D721Med (cell line): ENCODE measurements around the gene DEAF1.

Experiments used
- DNase-seq: peaks from one replicate; pipeline ENCODE4 v3.0.0; 2011; ENCODE audit warnings: low spot score; ENCODE audit not compliant: insufficient read length
- FAIRE-seq: peaks from 2 replicates; lab custom pipeline; 2011; peaks lifted over from hg19 to GRCh38; lab: Jason Lieb, UNC
- TF ChIP-seq, protein P1 (sequence below): IDR thresholded peaks from 2 replicates; pipeline ENCODE4 v1.5.1; 2012; ENCODE audit warnings: mild to moderate bottlenecking, control low read depth; ENCODE audit not compliant: insufficient read depth; ENCODE audit errors: missing control alignments

Gene DEAF1

GRCh38 chr11:624705-625635 lies 70.1 kb downstream of the DEAF1 start, which contains the start of gene CDHR5:
Gene CDHR5 (minus strand): TSS chr11:624955. CDS start chr11:624902, 53 bp downstream.
- TF ChIP-seq, protein P1, sequence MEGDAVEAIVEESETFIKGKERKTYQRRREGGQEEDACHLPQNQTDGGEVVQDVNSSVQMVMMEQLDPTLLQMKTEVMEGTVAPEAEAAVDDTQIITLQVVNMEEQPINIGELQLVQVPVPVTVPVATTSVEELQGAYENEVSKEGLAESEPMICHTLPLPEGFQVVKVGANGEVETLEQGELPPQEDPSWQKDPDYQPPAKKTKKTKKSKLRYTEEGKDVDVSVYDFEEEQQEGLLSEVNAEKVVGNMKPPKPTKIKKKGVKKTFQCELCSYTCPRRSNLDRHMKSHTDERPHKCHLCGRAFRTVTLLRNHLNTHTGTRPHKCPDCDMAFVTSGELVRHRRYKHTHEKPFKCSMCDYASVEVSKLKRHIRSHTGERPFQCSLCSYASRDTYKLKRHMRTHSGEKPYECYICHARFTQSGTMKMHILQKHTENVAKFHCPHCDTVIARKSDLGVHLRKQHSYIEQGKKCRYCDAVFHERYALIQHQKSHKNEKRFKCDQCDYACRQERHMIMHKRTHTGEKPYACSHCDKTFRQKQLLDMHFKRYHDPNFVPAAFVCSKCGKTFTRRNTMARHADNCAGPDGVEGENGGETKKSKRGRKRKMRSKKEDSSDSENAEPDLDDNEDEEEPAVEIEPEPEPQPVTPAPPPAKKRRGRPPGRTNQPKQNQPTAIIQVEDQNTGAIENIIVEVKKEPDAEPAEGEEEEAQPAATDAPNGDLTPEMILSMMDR = no peak
- DNase-seq (no peak), FAIRE-seq (no peak)

DNA sequence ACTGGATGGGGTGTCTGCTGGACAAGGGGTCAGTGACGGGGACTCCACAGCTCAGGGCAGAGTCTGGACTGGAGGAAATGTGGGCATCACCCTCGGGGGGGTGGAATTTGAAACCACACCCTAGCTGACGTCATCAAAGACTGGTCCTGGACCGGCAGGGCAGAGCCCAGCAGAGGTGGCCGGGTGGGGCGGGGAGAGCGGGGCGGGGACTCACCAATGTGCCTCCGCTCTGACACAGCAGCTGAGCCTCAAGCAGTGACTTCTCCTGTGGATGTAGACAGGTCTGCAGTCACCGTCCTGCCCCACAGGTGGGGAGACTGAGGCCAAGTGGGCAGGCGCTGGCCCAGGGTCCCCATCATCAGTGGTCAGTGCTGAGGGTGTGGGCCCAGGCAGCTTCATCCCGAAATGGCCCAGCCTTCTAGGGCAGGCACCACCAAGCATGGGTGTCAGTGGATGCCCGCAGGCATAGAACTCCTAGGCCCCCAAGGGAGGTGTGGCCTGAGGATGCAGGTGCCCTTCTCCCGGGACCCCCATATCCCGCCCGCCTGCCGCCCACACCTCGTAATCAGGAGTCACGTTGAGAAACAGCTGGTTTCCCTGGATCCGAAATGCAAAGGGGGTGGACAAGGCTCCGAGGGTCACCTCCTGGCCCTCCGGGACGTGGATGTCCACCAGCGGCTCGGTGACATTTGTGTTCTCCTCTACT lies 70.9 kb downstream of the DEAF1 start:
- TF ChIP-seq, protein P1 = no peak
- FAIRE-seq = no peak
- DNase-seq = no peak

GRCh38 chr11:623349-623869 lies 71.6 kb downstream of the DEAF1 start:
- FAIRE-seq (no peak), DNase-seq (no peak)
- TF ChIP-seq, protein P1 = no peak

DNA sequence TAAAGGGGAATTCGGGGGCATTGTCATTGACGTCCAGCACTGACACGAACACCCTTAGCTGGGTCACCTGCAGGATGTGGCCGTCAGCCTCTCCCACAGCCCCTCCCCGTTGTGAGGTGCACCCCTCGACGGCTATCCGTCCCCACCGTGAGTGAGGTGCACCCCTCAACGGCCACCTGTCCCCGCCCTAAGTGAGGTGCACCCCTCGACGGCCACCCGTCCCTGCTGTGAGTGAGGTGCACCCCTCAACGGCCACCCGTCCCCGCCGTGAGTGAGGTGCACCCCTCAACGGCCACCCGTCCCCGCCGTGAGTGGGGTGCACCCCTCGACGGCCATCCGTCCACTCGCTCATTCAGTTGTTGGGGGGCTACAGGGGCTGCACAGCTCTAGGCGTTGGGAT lies 73.2 kb downstream of the DEAF1 start:
- DNase-seq = no peak
- TF ChIP-seq, protein P1 = no peak
- FAIRE-seq = no peak

- TF ChIP-seq, protein P1 = no peak
- FAIRE-seq = no peak
These were observed 73.8 kb downstream of the DEAF1 start for GRCh38 chr11:620935-621814.

GRCh38 chr11:620201-620600 lies 74.8 kb downstream of the DEAF1 start:
- no peak for DNase-seq
- FAIRE-seq = no peak
- TF ChIP-seq, protein P1 = no peak

More at GRCh38 chr11:620935-621814, 73.8 kb downstream of the DEAF1 start:
- DNase-seq = no peak
